Fibroblast of mammary gland (primary cell): ENCODE data around the gene WSCD2.

ENCODE experiments used
- DNase-seq: peaks from one replicate; pipeline ENCODE4 v3.0.0-alpha.2; 2010; ENCODE audit warnings: low read depth
- H3K4me3 ChIP-seq: 2 replicates; pipeline ENCODE4 v1.5.1; 2011; ENCODE audit warnings: low read depth, mild to moderate bottlenecking, low read length, moderate library complexity; ENCODE audit not compliant: control insufficient read depth
- CTCF ChIP-seq: conservative IDR thresholded peaks from 2 replicates; pipeline ENCODE4 v1.5.1; 2011; ENCODE audit warnings: low read depth, low read length, inconsistent platforms; ENCODE audit not compliant: control insufficient read depth, insufficient read depth

The WSCD2 gene

GRCh38 chr12:108193493-108193892, 64.4 kb downstream of the WSCD2 start:
- DNase-seq = no peak
- TF ChIP-seq CTCF = no peak

GRCh38 chr12:108193917-108194316, 64.8 kb downstream of the WSCD2 start:
- TF ChIP-seq CTCF = peak; percentile 58
- peak; percentile 18 for DNase-seq

More at GRCh38 chr12:108193493-108193892, 64.4 kb downstream of the WSCD2 start:
- no peak overlapping the region for H3K4me3 ChIP-seq

GRCh38 chr12:108194585-108194984, 65.5 kb downstream of the WSCD2 start:
- DNase-seq = no peak
- no peak for TF ChIP-seq CTCF
- no peak overlapping the region for H3K4me3 ChIP-seq

More at GRCh38 chr12:108193917-108194316, 64.8 kb downstream of the WSCD2 start:
- no peak overlapping the region for H3K4me3 ChIP-seq

GRCh38 chr12:108196319-108196718, 67.2 kb downstream of the WSCD2 start:
- H3K4me3 ChIP-seq = no peak overlapping the region
- TF ChIP-seq CTCF = no peak
- no peak for DNase-seq

- DNase-seq = no peak
- TF ChIP-seq CTCF = no peak
Observed at GRCh38 chr12:108196921-108197320, 67.8 kb downstream of the WSCD2 start.

GRCh38 chr12:108198043-108198442, 69.0 kb downstream of the WSCD2 start:
- TF ChIP-seq CTCF = no peak

More at GRCh38 chr12:108196921-108197320, 67.8 kb downstream of the WSCD2 start:
- H3K4me3 ChIP-seq = no peak overlapping the region

GRCh38 chr12:108199106-108199505, 70.0 kb downstream of the WSCD2 start:
- DNase-seq = no peak
- no peak overlapping the region for H3K4me3 ChIP-seq
- no peak for TF ChIP-seq CTCF

More at GRCh38 chr12:108198043-108198442, 69.0 kb downstream of the WSCD2 start:
- no peak overlapping the region for H3K4me3 ChIP-seq
- no peak for DNase-seq
